PC-9 (cell line): Measurements from ENCODE around the gene SSBP4.

Source experiments
- CTCF ChIP-seq: fragments of 200-600 bp; sonication (generic); conservative IDR thresholded peaks from 2 replicates; pipeline ENCODE4 v1.6.1; 2017; ENCODE audit warnings: mixed run types, antibody characterized with exemption, mild to moderate bottlenecking, moderate library complexity
- EZH2 ChIP-seq: fragments of 200-600 bp; sonication (generic); IDR thresholded peaks from 2 replicates; pipeline ENCODE4 v1.8.0; 2017; ENCODE audit warnings: antibody characterized with exemption, low read depth

GRCh38 chr19:18435178-18435841 lies 16.1 kb downstream of the SSBP4 start:
- no peak for TF ChIP-seq CTCF
- TF ChIP-seq EZH2 = no peak
